OCI-LY7 (cell line): ENCODE results near the gene PDZD2. TPM values are rescaled to one million over a fixed set of nuclear protein-coding genes. Genes with fewer than 3 reads are reported as not detected.

Experiments used
- BruUV-seq: library from RNA; stranded (reverse); fragments of 400-500 nt; replicated peaks from 2 replicates; lab custom pipeline; 2021; lab: Mats Ljungman, UMichigan
- CTCF ChIA-PET: fragments of 300-600 bp; sonication (Branson Sonifier 250); formaldehyde crosslinking; loops from one replicate; lab custom pipeline; 2022; ENCODE audit warnings: antibody characterized with exemption; ENCODE audit not compliant: unreplicated experiment; lab: Charles Lee
- POLR2A ChIA-PET: fragments of 300-600 bp; sonication (Branson Sonifier 250); formaldehyde crosslinking; loops from one replicate; lab custom pipeline; 2022; ENCODE audit warnings: antibody characterized with exemption; lab: Charles Lee
- DNase-seq: peaks from one replicate; pipeline ENCODE4 v3.0.0-alpha.2; 2015; ENCODE audit warnings: low spot score
- H2AFZ ChIP-seq: fragments of 200-600 bp; sonication (generic), shearing (Covaris generic); 2 replicates; pipeline ENCODE4 v1.6.1; 2014; ENCODE audit warnings: mild to moderate bottlenecking, antibody characterized with exemption, low read length, moderate library complexity
- H3K27ac ChIP-seq: fragments of 200-600 bp; sonication (generic); 2 replicates; pipeline ENCODE4 v1.5.1; 2014; ENCODE audit warnings: mixed run types, low read depth, mild to moderate bottlenecking, moderate library complexity, low read length, inconsistent platforms; ENCODE audit not compliant: poor library complexity, severe bottlenecking
- H3K36me3 ChIP-seq: fragments of 200-600 bp; sonication (generic); 2 replicates; pipeline ENCODE4 v1.6.1; 2014; ENCODE audit warnings: mild to moderate bottlenecking, antibody characterized with exemption, low read length, moderate library complexity, mixed read lengths; ENCODE audit not compliant: insufficient read depth
- H3K4me1 ChIP-seq: fragments of 200-600 bp; sonication (generic); 2 replicates; pipeline ENCODE4 v1.5.1; 2014; ENCODE audit warnings: mild to moderate bottlenecking, low read length; ENCODE audit not compliant: insufficient read depth, poor library complexity, severe bottlenecking
- H3K4me2 ChIP-seq: fragments of 200-600 bp; sonication (generic); 2 replicates; pipeline ENCODE4 v1.6.1; 2014; ENCODE audit warnings: mild to moderate bottlenecking, low read length
- H3K4me3 ChIP-seq: fragments of 200-600 bp; sonication (generic); 2 replicates; pipeline ENCODE4 v1.5.1; 2014; ENCODE audit warnings: mild to moderate bottlenecking, low read depth, low read length; ENCODE audit not compliant: poor library complexity, severe bottlenecking
- H3K79me2 ChIP-seq: fragments of 200-600 bp; sonication (generic); 2 replicates; pipeline ENCODE4 v1.6.1; 2016; ENCODE audit warnings: low read depth, mild to moderate bottlenecking, low read length, moderate library complexity, mixed read lengths; ENCODE audit not compliant: insufficient read depth
- H3K9me2 ChIP-seq: fragments of 200-600 bp; sonication (generic); 2 replicates; pipeline ENCODE4 v1.6.1; 2016; ENCODE audit warnings: mild to moderate bottlenecking, low read length, mixed read lengths; ENCODE audit not compliant: insufficient read depth
- H3K9me3 ChIP-seq: fragments of 200-600 bp; sonication (generic); 2 replicates; pipeline ENCODE4 v1.6.1; 2014; ENCODE audit warnings: mild to moderate bottlenecking, mixed run types, low read length, mixed read lengths
- H4K20me1 ChIP-seq: fragments of 200-600 bp; sonication (generic); 2 replicates; pipeline ENCODE4 v1.6.1; 2014; ENCODE audit warnings: mild to moderate bottlenecking, antibody characterized with exemption, low read length, moderate library complexity, mixed read lengths; ENCODE audit not compliant: insufficient read depth
- CTCF ChIP-seq: fragments of 200-600 bp; sonication (generic); conservative IDR thresholded peaks from 2 replicates; pipeline ENCODE4 v1.5.1; 2014; ENCODE audit warnings: mild to moderate bottlenecking, antibody characterized with exemption, low read length, moderate library complexity, mixed read lengths
- EZH2phosphoT487 ChIP-seq: fragments of 200-600 bp; sonication (generic); IDR thresholded peaks from 2 replicates; pipeline ENCODE4 v1.6.1; 2018; ENCODE audit warnings: low read depth, borderline replicate concordance, mild to moderate bottlenecking, mixed run types, antibody characterized with exemption, low read length, moderate library complexity, mixed read lengths
- intact Hi-C: fragments of 100-400 bp; cut with micrococcal nuclease; formaldehyde crosslinking; loops from one replicate; pipeline ENCODE4 v1.10.0; 2022; ENCODE audit not compliant: unreplicated experiment
- total RNA-seq, 2 experiments: library from RNA; depleted of rRNA in 1 of 2; stranded (reverse); fragments of >200 nt in 1 of 2; shearing (Covaris generic) in 1 of 2; gene quantifications; 2 replicates each; pipeline ENCODE4 v1.2.3, GENCODE V29; 2014 to 2022

The PDZD2 gene
- total RNA-seq, 2 experiments from 2014 or later = 8.6 to 10.6 TPM

GRCh38 chr5:31781772-31782171, 142.8 kb downstream of the PDZD2 start:
- H3K9me2 ChIP-seq = no peaks in the 10 kb centered on the region
- intact Hi-C loops = no loop called here
- H3K36me3 ChIP-seq = no peaks in the 10 kb centered on the region
- H3K79me2 ChIP-seq = no peaks in the 10 kb centered on the region
- no peak overlapping the region for H2AFZ ChIP-seq
- H3K4me2 ChIP-seq = no peak overlapping the region
- H3K4me3 ChIP-seq = no peak overlapping the region
- H3K9me3 ChIP-seq = no peaks in the 10 kb centered on the region
- H4K20me1 ChIP-seq = no peaks in the 10 kb centered on the region
- BruUV-seq = no TSS peak
- ChIA-PET POLR2A (interaction anchor here (0.6 kb wide), 1 partner anchor 18 kb away, joined by 5 read pairs; no protein-coding TSS in a partner anchor), CTCF (no interaction called here)
- no peaks in the 10 kb centered on the region for H3K4me1 ChIP-seq
- no peak overlapping the region for H3K27ac ChIP-seq
- no peak for TF ChIP-seq EZH2phosphoT487
- no peak for TF ChIP-seq CTCF
- no peak for DNase-seq

DNA sequence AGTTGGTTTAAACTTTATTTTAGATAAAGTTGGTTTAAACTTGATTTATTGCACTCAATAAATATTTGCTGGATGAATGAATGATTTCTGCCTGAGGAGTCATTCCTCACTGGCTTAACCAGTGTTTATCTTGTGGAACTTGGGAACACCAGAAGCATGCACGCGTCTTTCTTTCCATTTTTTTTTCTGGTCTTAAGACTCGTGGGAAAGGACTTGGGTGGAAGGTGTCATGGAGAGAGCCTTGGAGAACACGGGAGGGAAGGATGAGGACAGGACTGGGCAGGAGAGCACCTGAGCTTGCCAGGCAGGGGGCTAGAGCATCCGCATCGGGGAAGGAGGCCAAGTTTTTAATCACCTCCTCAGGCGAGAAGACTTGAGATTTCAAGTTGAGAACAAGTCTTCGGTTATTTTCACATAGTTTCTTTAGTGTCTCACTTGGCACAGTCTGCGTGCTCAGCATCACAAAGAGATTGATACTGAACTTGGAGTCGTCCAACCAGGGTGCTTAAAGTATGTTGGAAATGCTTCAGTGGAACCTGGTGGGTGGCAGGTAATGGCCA, 144.2 kb downstream of the PDZD2 start:
- Histone ChIP-seq H4K20me1 (no peaks in the 10 kb centered on the region), H3K4me2 (no peak overlapping the region), H3K27ac (no peak overlapping the region), H3K79me2 (no peaks in the 10 kb centered on the region), H3K4me3 (no peak overlapping the region), H3K4me1 (no peaks in the 10 kb centered on the region), H3K9me3 (no peaks in the 10 kb centered on the region), H2AFZ (no peak overlapping the region), H3K36me3 (no peaks in the 10 kb centered on the region), H3K9me2 (no peaks in the 10 kb centered on the region)
- CTCF ChIA-PET = no interaction called here
- POLR2A ChIA-PET = interaction anchor here (0.7 kb wide), 1 partner anchor 13 kb away, joined by 6 read pairs; no protein-coding TSS in a partner anchor
- intact Hi-C loops = no loop called here
- TF ChIP-seq EZH2phosphoT487 (no peak), CTCF (no peak)
- BruUV-seq = no TSS peak
- DNase-seq = no peak

GRCh38 chr5:31783731-31784130, 144.8 kb downstream of the PDZD2 start:
- Histone ChIP-seq H3K4me3 (no peak overlapping the region), H3K79me2 (no peaks in the 10 kb centered on the region), H3K9me3 (no peaks in the 10 kb centered on the region), H3K27ac (no peak overlapping the region), H3K9me2 (no peaks in the 10 kb centered on the region), H3K4me1 (no peaks in the 10 kb centered on the region), H3K36me3 (no peaks in the 10 kb centered on the region), H4K20me1 (no peaks in the 10 kb centered on the region), H3K4me2 (no peak overlapping the region), H2AFZ (no peak overlapping the region)
- ChIA-PET POLR2A (no interaction called here), CTCF (no interaction called here)
- no TSS peak for BruUV-seq
- no peak for DNase-seq
- intact Hi-C loops = no loop called here
- no peak for TF ChIP-seq CTCF
- TF ChIP-seq EZH2phosphoT487 = no peak
